Spinal cord (tissue), 10 donors: ENCODE results near the gene SUCO. TPM values are rescaled to one million over a fixed set of nuclear protein-coding genes. Genes with fewer than 3 reads are reported as not detected.

Experiments used
- DNase-seq, 6 donors: peaks; one replicate each; pipeline versions ENCODE4 v3.0.0 to v3.0.0-alpha.2; 2013 to 2015; ENCODE audit warnings: low spot score in 6 of 6, low read depth in 4 of 6
- H3K27ac ChIP-seq: one replicate; pipeline ENCODE4 v1.5.1; 2013; ENCODE audit warnings: low read depth, low read length, control low read depth
- H3K27me3 ChIP-seq: one replicate; pipeline ENCODE4 v1.6.1; 2013; ENCODE audit warnings: low read length; ENCODE audit not compliant: control insufficient read depth, insufficient read depth
- H3K36me3 ChIP-seq: one replicate; pipeline ENCODE4 v1.6.1; 2013; ENCODE audit warnings: low read length; ENCODE audit not compliant: control insufficient read depth, insufficient read depth
- H3K4me1 ChIP-seq: one replicate; pipeline ENCODE4 v1.6.1; 2013; ENCODE audit warnings: low read length; ENCODE audit not compliant: control insufficient read depth, insufficient read depth
- H3K4me3 ChIP-seq: one replicate; pipeline ENCODE4 v1.5.1; 2013; ENCODE audit warnings: low read depth, low read length, control low read depth
- H3K9me3 ChIP-seq: one replicate; pipeline ENCODE4 v1.6.1; 2013; ENCODE audit warnings: low read length; ENCODE audit not compliant: control insufficient read depth, insufficient read depth
- WGBS: methylation state at CpG from one replicate; pipeline ENCODE4 v1.1.5; 2013; ENCODE audit warnings: missing lambda C conversion rate; ENCODE audit not compliant: insufficient coverage; 5-methylcytosine and 5-hydroxymethylcytosine counted together
- polyA plus RNA-seq, 2 donors: library from polyadenylated mRNA; unstranded; fragments of 120-200 nt; gene quantifications; one replicate each; pipeline ENCODE4 v1.2.1, GENCODE V29; 2013; ENCODE audit not compliant: insufficient read length in 2 of 2
- total RNA-seq, 2 donors: library from RNA; depleted of rRNA in 1 of 2; stranded (reverse); fragments of 120-200 nt in 1 of 2; fragments of >200 nt in 1 of 2; gene quantifications; one replicate each; pipeline versions ENCODE4 v1.2.3 to v1.2.4, GENCODE V29; 2013 to 2014
- donor health status: healthy.

SUCO gene
- total and polyA plus RNA-seq, 4 donors, result 35.0 to 81.0 (median 43.5) TPM

GRCh38 chr1:172629170-172629569, 96.2 kb downstream of the SUCO start:
- H3K36me3 ChIP-seq, result no peaks in the 10 kb centered on the region
- no peaks in the 10 kb centered on the region for H3K27me3 ChIP-seq
- no peak overlapping the region for H3K4me3 ChIP-seq
- H3K4me1 ChIP-seq, result no peaks in the 10 kb centered on the region
- no peak for DNase-seq
- H3K9me3 ChIP-seq, result no peaks in the 10 kb centered on the region
- no peak overlapping the region for H3K27ac ChIP-seq
- WGBS, result no CpG with 5 or more reads among the region's 2 CpGs

- Histone ChIP-seq H3K27me3 (no peaks in the 10 kb centered on the region), H3K36me3 (no peaks in the 10 kb centered on the region), H3K4me3 (no peak overlapping the region), H3K4me1 (no peaks in the 10 kb centered on the region), H3K27ac (no peak overlapping the region), H3K9me3 (no peaks in the 10 kb centered on the region)
- DNase-seq, result no peak
- no CpG with 5 or more reads among the region's 2 CpGs for WGBS
Observed at GRCh38 chr1:172629638-172630037, 96.7 kb downstream of the SUCO start.

- Histone ChIP-seq H3K36me3 (no peaks in the 10 kb centered on the region), H3K27ac (no peak overlapping the region), H3K9me3 (no peaks in the 10 kb centered on the region), H3K4me1 (no peaks in the 10 kb centered on the region), H3K27me3 (no peaks in the 10 kb centered on the region), H3K4me3 (no peak overlapping the region)
- 86% methylated on average over 2 of the region's 11 CpGs for WGBS
- DNase-seq, result no peak
Observed at GRCh38 chr1:172630056-172630818, 97.3 kb downstream of the SUCO start.

- no peaks in the 10 kb centered on the region for H3K27me3 ChIP-seq
- no peaks in the 10 kb centered on the region for H3K4me1 ChIP-seq
- H3K36me3 ChIP-seq, result no peaks in the 10 kb centered on the region
- no peak for DNase-seq
- no peaks in the 10 kb centered on the region for H3K9me3 ChIP-seq
- 100% methylated on average over 2 of the region's 3 CpGs for WGBS
- no peak overlapping the region for H3K27ac ChIP-seq
- no peak overlapping the region for H3K4me3 ChIP-seq
Observed at GRCh38 chr1:172630868-172631267, 97.9 kb downstream of the SUCO start.

- peaks cover 2% of the 10 kb centered on the region for H3K9me3 ChIP-seq
- no peaks in the 10 kb centered on the region for H3K27me3 ChIP-seq
- no peaks in the 10 kb centered on the region for H3K36me3 ChIP-seq
- no peaks in the 10 kb centered on the region for H3K4me1 ChIP-seq
- no peak overlapping the region for H3K27ac ChIP-seq
- DNase-seq, result no peak
- WGBS, result no CpG with 5 or more reads among the region's 2 CpGs
- H3K4me3 ChIP-seq, result no peak overlapping the region
Observed at GRCh38 chr1:172637522-172637921, 104.6 kb downstream of the SUCO start.

GRCh38 chr1:172638249-172638648, 105.3 kb downstream of the SUCO start:
- H3K36me3 ChIP-seq, result no peaks in the 10 kb centered on the region
- no peak overlapping the region for H3K27ac ChIP-seq
- no peak for DNase-seq
- H3K4me3 ChIP-seq, result no peak overlapping the region
- H3K9me3 ChIP-seq, result peaks cover 2% of the 10 kb centered on the region
- no peaks in the 10 kb centered on the region for H3K4me1 ChIP-seq
- no CpG with 5 or more reads among the region's 2 CpGs for WGBS
- H3K27me3 ChIP-seq, result no peaks in the 10 kb centered on the region

GRCh38 chr1:172638885-172639831, 106.2 kb downstream of the SUCO start:
- no peak overlapping the region for H3K27ac ChIP-seq
- 85% methylated on average over 7 of the region's 9 CpGs for WGBS
- peaks cover 2% of the 10 kb centered on the region for H3K9me3 ChIP-seq
- DNase-seq, result no peak
- H3K36me3 ChIP-seq, result no peaks in the 10 kb centered on the region
- H3K4me3 ChIP-seq, result no peak overlapping the region
- H3K27me3 ChIP-seq, result no peaks in the 10 kb centered on the region
- no peaks in the 10 kb centered on the region for H3K4me1 ChIP-seq

- no peaks in the 10 kb centered on the region for H3K27me3 ChIP-seq
- no peak overlapping the region for H3K27ac ChIP-seq
- no peaks in the 10 kb centered on the region for H3K4me1 ChIP-seq
- 92% methylated on average over 6 of the region's 8 CpGs for WGBS
- peaks cover 2% of the 10 kb centered on the region for H3K9me3 ChIP-seq
- no peak for DNase-seq
- no peaks in the 10 kb centered on the region for H3K36me3 ChIP-seq
- no peak overlapping the region for H3K4me3 ChIP-seq
Observed at GRCh38 chr1:172640111-172640510, 107.2 kb downstream of the SUCO start.

GRCh38 chr1:172641492-172641891, 108.5 kb downstream of the SUCO start:
- Histone ChIP-seq H3K4me1 (no peaks in the 10 kb centered on the region), H3K9me3 (no peaks in the 10 kb centered on the region), H3K27me3 (no peaks in the 10 kb centered on the region), H3K4me3 (no peak overlapping the region), H3K36me3 (no peaks in the 10 kb centered on the region), H3K27ac (no peak overlapping the region)
- no peak for DNase-seq
- 49% methylated on average over 2 of the region's 5 CpGs for WGBS
